Right lobe of liver (tissue), 6 donors: ENCODE measurements around the gene IGF2BP2. TPM values are rescaled to one million over a fixed set of nuclear protein-coding genes. Genes with fewer than 3 reads are reported as not detected.

Experiments
- ATAC-seq, 4 donors: fragments of 200-7000 bp; cut with Tn5 transposase; one replicate each; pipeline ENCODE4 v1.9.1; 2020; ENCODE audit warnings: mild to moderate bottlenecking in 4 of 4, moderate library complexity in 4 of 4
- DNase-seq, 3 donors: peaks; one replicate each; pipeline ENCODE4 v3.0.0-alpha.2; 2020
- H3K27ac ChIP-seq, 3 donors: fragments of 200-600 bp; one replicate each; pipeline ENCODE4 v1.8.0; 2022
- H3K27me3 ChIP-seq, 2 donors: fragments of 200-600 bp; one replicate each; pipeline ENCODE4 v1.8.0; 2022
- H3K36me3 ChIP-seq, 4 donors: fragments of 200-600 bp; sonication (generic) in 1 of 4; one replicate each; pipeline versions ENCODE4 v1.5.1 to v1.8.0; 2017 to 2022; ENCODE audit warnings: control low read depth in 1 of 4
- H3K4me1 ChIP-seq, 4 donors: fragments of 200-600 bp; sonication (generic) in 1 of 4; one replicate each; pipeline versions ENCODE4 v1.5.1 to v1.8.0; 2017 to 2022; ENCODE audit warnings: control low read depth in 1 of 4
- H3K4me3 ChIP-seq, 3 donors: fragments of 200-600 bp; one replicate each; pipeline ENCODE4 v1.8.0; 2022
- H3K9me3 ChIP-seq, 4 donors: fragments of 200-600 bp; sonication (generic) in 1 of 4; one replicate each; pipeline versions ENCODE4 v1.5.1 to v1.8.0; 2017 to 2022; ENCODE audit warnings: control low read depth in 1 of 4
- POLR2A ChIP-seq: fragments of 450-650 bp; IDR thresholded peaks from one replicate; pipeline ENCODE4 v1.6.1; 2017; ENCODE audit warnings: antibody characterized with exemption, mild to moderate bottlenecking
- WGBS: methylation state at CpG from one replicate; pipeline ENCODE4 v1.1.6; 2018; ENCODE audit warnings: low coverage, low lambda C conversion rate; ENCODE audit not compliant: insufficient coverage; ENCODE audit errors: missing lambda C conversion rate; 5-methylcytosine and 5-hydroxymethylcytosine counted together
- intact Hi-C, 2 donors: fragments of 100-400 bp; cut with DNase I; formaldehyde crosslinking; loops; one replicate each; pipeline versions ENCODE4 v1.11.2 to v1.14.1; 2022
- total RNA-seq, 6 experiments: library from RNA; depleted of rRNA in 2 of 6; stranded (reverse); fragments of >200 nt in 2 of 6; fragmentation: NEBNext Ultra II Directional in 3 of 6; extraction: Animal tissue kit (Norgen Biotek cat#: 25700) in 3 of 6; gene quantifications; one replicate each; pipeline versions ENCODE4 v1.1.0 to v1.2.4, GENCODE V29; 2016 to 2023
- TF ChIP-seq, protein P1 (sequence below), 4 donors: fragments of 200-600 bp in 3 of 4; fragments of 450-650 bp in 1 of 4; IDR thresholded peaks; one replicate each; pipeline versions ENCODE4 v1.5.1 to v1.8.0; 2016 to 2022; ENCODE audit warnings: antibody characterized with exemption in 4 of 4, mild to moderate bottlenecking in 2 of 4
- donor health status: DM: no; HTN: yes; CAD: no.
- donor health status: DM: no; HTN: no; CAD: no.
- donor health status: DM: no; HTN: no; CAD: no.
- donor health status: DM: no; HTN: yes; CAD: no.
- donor health status: DM: no; HTN: yes; CAD: no.

Gene IGF2BP2
- total RNA-seq, 6 experiments from 2014 or later, result 0.99 to 3.0 (median 1.8) TPM

DNA sequence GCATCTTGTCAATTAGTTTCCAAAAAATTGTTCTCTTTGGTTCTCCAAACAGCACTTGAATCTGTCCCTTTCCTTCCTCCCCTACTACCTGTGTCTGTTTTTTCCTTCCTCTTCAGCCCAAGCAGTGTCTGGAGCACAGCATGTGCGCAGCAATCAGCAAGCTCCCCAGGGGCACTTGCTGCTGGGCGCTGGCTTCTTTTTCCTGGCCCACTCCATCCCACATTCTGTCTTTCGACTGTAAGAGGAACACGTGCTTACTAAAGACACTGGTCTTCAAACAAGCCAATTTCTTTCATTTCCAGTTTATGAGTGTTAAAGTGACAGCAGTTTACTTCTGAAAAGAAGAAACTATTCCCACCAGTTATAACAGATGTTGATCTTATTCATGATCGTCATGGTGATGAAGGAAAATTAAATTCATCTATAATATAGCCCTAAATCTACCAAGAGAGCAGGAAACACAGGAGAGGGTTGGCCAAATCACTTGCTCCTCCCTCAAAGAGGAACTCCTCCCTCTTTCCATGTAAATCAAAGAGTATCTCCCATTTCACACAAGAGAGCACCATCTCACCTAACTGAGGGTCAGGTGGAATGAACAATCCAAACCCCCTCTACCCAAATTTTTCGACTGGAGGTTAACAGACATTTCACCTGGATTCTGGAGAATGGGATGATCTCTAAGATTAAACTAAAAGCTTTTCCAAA lies 115.4 kb downstream of the IGF2BP2 start:
- Histone ChIP-seq H3K27me3 (no peaks in the 10 kb centered on the region), H3K36me3 (no peaks in the 10 kb centered on the region), H3K9me3 (no peaks in the 10 kb centered on the region), H3K4me3 (no peak overlapping the region), H3K4me1 (peaks cover 0 to 6% (median 2%) of the 10 kb centered on the region in 4 donors), H3K27ac (no peak overlapping the region)
- ATAC-seq, result no peak
- intact Hi-C loops, result no loop called here
- TF ChIP-seq, protein P1, sequence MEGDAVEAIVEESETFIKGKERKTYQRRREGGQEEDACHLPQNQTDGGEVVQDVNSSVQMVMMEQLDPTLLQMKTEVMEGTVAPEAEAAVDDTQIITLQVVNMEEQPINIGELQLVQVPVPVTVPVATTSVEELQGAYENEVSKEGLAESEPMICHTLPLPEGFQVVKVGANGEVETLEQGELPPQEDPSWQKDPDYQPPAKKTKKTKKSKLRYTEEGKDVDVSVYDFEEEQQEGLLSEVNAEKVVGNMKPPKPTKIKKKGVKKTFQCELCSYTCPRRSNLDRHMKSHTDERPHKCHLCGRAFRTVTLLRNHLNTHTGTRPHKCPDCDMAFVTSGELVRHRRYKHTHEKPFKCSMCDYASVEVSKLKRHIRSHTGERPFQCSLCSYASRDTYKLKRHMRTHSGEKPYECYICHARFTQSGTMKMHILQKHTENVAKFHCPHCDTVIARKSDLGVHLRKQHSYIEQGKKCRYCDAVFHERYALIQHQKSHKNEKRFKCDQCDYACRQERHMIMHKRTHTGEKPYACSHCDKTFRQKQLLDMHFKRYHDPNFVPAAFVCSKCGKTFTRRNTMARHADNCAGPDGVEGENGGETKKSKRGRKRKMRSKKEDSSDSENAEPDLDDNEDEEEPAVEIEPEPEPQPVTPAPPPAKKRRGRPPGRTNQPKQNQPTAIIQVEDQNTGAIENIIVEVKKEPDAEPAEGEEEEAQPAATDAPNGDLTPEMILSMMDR (IDR thresholded peaks at IDR 0.05), result no peak
- no peak for TF ChIP-seq POLR2A
- DNase-seq, result no peak
- WGBS, result 44% methylated on average over 6 of the region's 6 CpGs

DNA sequence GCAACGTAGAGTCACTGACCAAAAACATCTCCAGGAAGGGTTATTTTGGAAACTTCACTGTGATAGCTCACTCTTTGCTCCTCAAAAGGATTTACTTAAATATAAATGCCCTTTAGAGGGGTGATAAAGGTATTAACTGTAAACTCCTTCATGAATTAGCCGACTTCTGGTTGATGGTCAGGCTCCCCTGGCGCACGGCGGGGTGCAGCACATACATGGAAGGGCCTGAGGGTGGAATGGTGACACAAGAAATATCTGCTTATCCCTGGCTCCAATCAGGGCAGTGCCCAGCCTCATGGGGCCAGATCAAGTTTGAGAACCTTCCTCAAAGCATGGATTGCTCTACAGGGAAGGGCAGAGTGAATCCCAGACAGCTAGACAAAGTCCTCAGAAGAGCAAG lies 116.5 kb downstream of the IGF2BP2 start:
- no peaks in the 10 kb centered on the region for H3K36me3 ChIP-seq
- 80% methylated on average over 2 of the region's 5 CpGs for WGBS
- no peak overlapping the region for H3K4me3 ChIP-seq
- H3K9me3 ChIP-seq, result no peaks in the 10 kb centered on the region
- intact Hi-C loops, result no loop called here
- TF ChIP-seq POLR2A, result no peak
- TF ChIP-seq, protein P1 (IDR thresholded peaks at IDR 0.05), result no peak
- no peak overlapping the region for H3K27ac ChIP-seq
- no peak for ATAC-seq
- no peak for DNase-seq
- H3K27me3 ChIP-seq, result no peaks in the 10 kb centered on the region
- H3K4me1 ChIP-seq, result peaks cover 0 to 5% (median 2%) of the 10 kb centered on the region in 4 donors

DNA sequence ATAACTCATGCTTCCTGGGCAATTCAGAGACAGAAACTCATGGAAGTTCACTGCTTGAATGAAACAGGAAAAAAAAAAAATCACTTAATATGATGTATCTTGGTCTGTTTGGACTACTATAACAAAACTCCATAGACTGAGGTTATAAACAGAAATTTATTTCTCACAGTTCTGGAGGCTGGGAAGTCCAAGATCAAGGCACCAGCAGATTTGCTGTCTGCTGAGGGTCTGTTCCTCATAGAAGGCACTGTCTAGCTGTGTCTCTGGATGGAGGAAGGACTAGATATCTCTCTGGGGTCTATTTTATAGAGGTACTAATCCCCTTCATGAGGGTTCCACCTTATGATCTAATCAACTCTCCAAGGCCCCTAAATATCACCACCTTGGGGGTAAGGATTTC lies 119.3 kb downstream of the IGF2BP2 start:
- H3K4me1 ChIP-seq, result peaks cover 0 to 7% (median 0%) of the 10 kb centered on the region in 4 donors
- no peaks in the 10 kb centered on the region for H3K36me3 ChIP-seq
- no peaks in the 10 kb centered on the region for H3K27me3 ChIP-seq
- TF ChIP-seq POLR2A, result no peak
- TF ChIP-seq, protein P1 (IDR thresholded peaks at IDR 0.05), result no peak
- H3K27ac ChIP-seq, result no peak overlapping the region
- no peaks in the 10 kb centered on the region for H3K9me3 ChIP-seq
- intact Hi-C loops, result no loop called here
- ATAC-seq (no peak), DNase-seq (no peak)
- no peak overlapping the region for H3K4me3 ChIP-seq

DNA sequence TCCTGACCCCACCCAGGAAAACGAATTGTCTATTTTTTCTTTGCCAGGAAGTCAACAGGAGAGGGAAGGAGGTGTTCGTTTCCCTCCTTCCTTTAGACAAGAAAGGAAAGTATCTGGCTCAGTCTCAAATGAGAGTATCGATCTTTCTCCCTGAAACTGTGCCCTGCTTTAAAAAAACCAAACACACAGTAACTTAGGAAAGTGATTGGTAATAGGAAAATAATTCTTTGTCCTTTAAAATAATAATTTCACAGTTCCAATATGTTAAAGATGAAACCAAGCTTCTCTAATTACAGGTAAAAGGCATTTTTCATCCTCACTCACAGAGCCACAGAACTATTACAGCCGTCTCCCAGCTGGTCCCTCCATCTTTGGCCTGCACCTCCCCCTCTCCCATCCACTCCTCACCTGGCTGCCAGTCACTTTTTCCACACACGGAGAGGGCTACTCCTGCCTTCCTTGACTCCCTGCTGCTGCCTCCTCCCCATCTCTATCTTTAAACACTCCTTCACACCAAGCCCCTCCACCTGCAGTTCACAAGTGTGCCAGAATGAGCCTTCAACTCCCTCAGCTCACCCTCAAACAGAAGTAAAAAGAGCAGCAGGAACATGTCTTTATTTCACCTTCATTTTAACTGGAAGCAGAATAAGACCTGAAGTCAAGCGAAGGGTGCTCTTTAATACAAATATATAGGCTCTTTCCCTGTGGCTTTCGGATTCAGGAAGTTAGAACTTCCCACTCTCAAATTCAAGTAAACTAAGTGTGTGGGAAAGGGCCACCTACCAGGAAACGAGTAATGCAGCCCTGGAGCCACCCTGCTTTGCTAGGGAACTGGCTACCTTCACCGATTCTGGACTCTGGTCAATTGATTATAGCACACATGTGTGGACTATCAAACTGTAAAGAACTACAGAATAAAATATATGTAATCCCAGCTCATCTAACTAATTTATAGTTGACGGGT lies 122.3 kb downstream of the IGF2BP2 start:
- H3K4me3 ChIP-seq, result peak overlapping the region in 2 of 3 donors; percentile 27 to 28
- 31% methylated on average over 10 of the region's 10 CpGs for WGBS
- H3K4me1 ChIP-seq, result peaks cover 0 to 7% (median 0%) of the 10 kb centered on the region in 4 donors
- DNase-seq, result peak in 1 of 3 donors; percentile 29
- no peaks in the 10 kb centered on the region for H3K27me3 ChIP-seq
- TF ChIP-seq POLR2A, result no peak
- no peaks in the 10 kb centered on the region for H3K36me3 ChIP-seq
- no peaks in the 10 kb centered on the region for H3K9me3 ChIP-seq
- ATAC-seq, result peak; percentile 64 to 83 (median 67)
- intact Hi-C loops, result no loop called here
- H3K27ac ChIP-seq, result peak overlapping the region; percentile 23 to 63 (median 27)
